ENCODE measurements around the gene TTLL11. TPM values are rescaled to one million over a fixed set of nuclear protein-coding genes. Genes with fewer than 3 reads are reported as not detected.
A peak's percentile ranks its signal among the peaks of the same experiment; 100 is the strongest.
"Not testable (repeated sequence)": the region's sequence is repeated elsewhere in the genome, so short reads cannot be mapped to it uniquely, and the experiment has no call there.

The TTLL11 gene
- total RNA-seq, 1 donor from 2014 or later: 6.7 TPM

GRCh38 chr9:122125509-122126330 is 32.6 kb upstream of the TTLL11 start:
- no peak for DNase-seq

GRCh38 chr9:122125158-122125508 is 32.0 kb upstream of the TTLL11 start:
- DNase-seq: peak; percentile 65

GRCh38 chr9:122124528-122124927 is 31.4 kb upstream of the TTLL11 start:
- DNase-seq: no peak

- no peak for DNase-seq
Measured at GRCh38 chr9:122124048-122124447, 30.9 kb upstream of the TTLL11 start.

- DNase-seq: peak; percentile 16
Measured at GRCh38 chr9:122122903-122123632, 30.0 kb upstream of the TTLL11 start.

- DNase-seq: no peak
Measured at GRCh38 chr9:122122468-122122867, 29.4 kb upstream of the TTLL11 start.

- DNase-seq: no peak
Measured at GRCh38 chr9:122121931-122122330, 28.8 kb upstream of the TTLL11 start.

GRCh38 chr9:122121391-122121790 is 28.3 kb upstream of the TTLL11 start:
- DNase-seq: no peak

- no peak for DNase-seq
Measured at GRCh38 chr9:122120316-122121071, 27.4 kb upstream of the TTLL11 start.

- DNase-seq: no peak
Measured at GRCh38 chr9:122119721-122120120, 26.6 kb upstream of the TTLL11 start.

- no peak for DNase-seq
Measured at GRCh38 chr9:122119166-122119521, 26.0 kb upstream of the TTLL11 start.

GRCh38 chr9:122118343-122119165 is 25.4 kb upstream of the TTLL11 start:
- DNase-seq: no peak

- not testable (repeated sequence) for DNase-seq
Measured at GRCh38 chr9:122117241-122117640, 24.1 kb upstream of the TTLL11 start.

- DNase-seq: no peak
Measured at GRCh38 chr9:122116448-122117173, 23.5 kb upstream of the TTLL11 start.

- no peak for DNase-seq
Measured at GRCh38 chr9:122116040-122116439, 22.9 kb upstream of the TTLL11 start.

GRCh38 chr9:122115176-122116035 is 22.3 kb upstream of the TTLL11 start:
- DNase-seq: no peak

GRCh38 chr9:122113574-122113973 is 20.5 kb upstream of the TTLL11 start:
- no peak for DNase-seq

GRCh38 chr9:122112238-122112637 is 19.1 kb upstream of the TTLL11 start:
- no peak for DNase-seq

GRCh38 chr9:122111413-122112085 is 18.4 kb upstream of the TTLL11 start:
- no peak for DNase-seq

Measured in skin of body (tissue), 2 donors.